ENCODE data around the gene TTLL10. TPM values are rescaled to one million over a fixed set of nuclear protein-coding genes. Genes with fewer than 3 reads are reported as not detected.

Gene TTLL10
- total RNA-seq, 2 experiments from 2014 or later: not detected

- Mint-ChIP-seq H3K27me3 (no peaks in the 10 kb centered on the region), H3K27ac (peak overlapping the region; percentile 54), H3K4me3 (no peak overlapping the region), H3K9me3 (peaks cover 20% of the 10 kb centered on the region), H3K4me1 (peaks cover 1% of the 10 kb centered on the region), H3K36me3 (peaks cover 12% of the 10 kb centered on the region)
- ATAC-seq (ENCODE audit: low read depth) (no peak), DNase-seq (no peak)
- POLR2A ChIA-PET: interaction anchor here (2.9 kb wide), 1 partner anchor 19 kb away, joined by 11 read pairs; no protein-coding TSS in a partner anchor
Observed at GRCh38 chr1:1156140-1157032, 17.3 kb upstream of the TTLL10 start.

GRCh38 chr1:1157033-1157365 lies 16.7 kb upstream of the TTLL10 start:
- ATAC-seq (ENCODE audit: low read depth) (no peak), DNase-seq (no peak)
- no peak overlapping the region for H3K4me3 Mint-ChIP-seq
- peak overlapping the region; percentile 54 for H3K27ac Mint-ChIP-seq
- peaks cover 12% of the 10 kb centered on the region for H3K36me3 Mint-ChIP-seq
- POLR2A ChIA-PET: interaction anchor here (2.8 to 2.9 kb wide), 2 partner anchors 17 to 20 kb away, joined by 11 to 12 read pairs; partner anchors contain the start of gene TTLL10
- H3K9me3 Mint-ChIP-seq: peaks cover 18% of the 10 kb centered on the region
- H3K27me3 Mint-ChIP-seq: no peaks in the 10 kb centered on the region
- peaks cover 1% of the 10 kb centered on the region for H3K4me1 Mint-ChIP-seq

GRCh38 chr1:1157426-1157913 lies 16.2 kb upstream of the TTLL10 start:
- ATAC-seq (ENCODE audit: low read depth) (peak; percentile 80), DNase-seq (peak; percentile 71)
- Mint-ChIP-seq H3K27ac (peak overlapping the region; percentile 48), H3K36me3 (peaks cover 8% of the 10 kb centered on the region), H3K4me1 (peaks cover 1% of the 10 kb centered on the region), H3K4me3 (peak overlapping the region; percentile 70), H3K9me3 (peaks cover 14% of the 10 kb centered on the region), H3K27me3 (no peaks in the 10 kb centered on the region)
- POLR2A ChIA-PET: interaction anchor here (1.2 to 2.9 kb wide), 6 partner anchors 13 to 116 kb away, joined by 3 to 12 read pairs (median 6); partner anchors contain the start of genes B3GALT6, SDF4, TTLL10 and UBE2J2

GRCh38 chr1:1157914-1158710 lies 15.6 kb upstream of the TTLL10 start:
- Mint-ChIP-seq H3K27ac (peak overlapping the region; percentile 56), H3K9me3 (peaks cover 7% of the 10 kb centered on the region), H3K4me3 (peak overlapping the region; percentile 39), H3K36me3 (peaks cover 3% of the 10 kb centered on the region), H3K27me3 (no peaks in the 10 kb centered on the region), H3K4me1 (peaks cover 1% of the 10 kb centered on the region)
- POLR2A ChIA-PET: interaction anchor here (1.2 to 2.9 kb wide), 6 partner anchors 14 to 115 kb away, joined by 3 to 12 read pairs (median 6); partner anchors contain the start of genes B3GALT6, SDF4, TTLL10 and UBE2J2
- peak; percentile 73 for DNase-seq
- ATAC-seq (ENCODE audit: low read depth): peak; percentile 71

GRCh38 chr1:1160281-1160930 lies 13.3 kb upstream of the TTLL10 start:
- ATAC-seq (ENCODE audit: low read depth): no peak

GRCh38 chr1:1161078-1161682 lies 12.5 kb upstream of the TTLL10 start:
- no peak for DNase-seq
- ATAC-seq (ENCODE audit: low read depth): no peak
- no peak overlapping the region for H3K27ac Mint-ChIP-seq
- POLR2A ChIA-PET: no interaction called here
- H3K4me3 Mint-ChIP-seq: no peak overlapping the region
- no peaks in the 10 kb centered on the region for H3K9me3 Mint-ChIP-seq
- H3K27me3 Mint-ChIP-seq: no peaks in the 10 kb centered on the region
- H3K36me3 Mint-ChIP-seq: no peaks in the 10 kb centered on the region
- H3K4me1 Mint-ChIP-seq: peaks cover 1% of the 10 kb centered on the region

More at GRCh38 chr1:1160281-1160930, 13.3 kb upstream of the TTLL10 start:
- Mint-ChIP-seq H3K27ac (no peak overlapping the region), H3K4me1 (peaks cover 1% of the 10 kb centered on the region), H3K27me3 (no peaks in the 10 kb centered on the region), H3K36me3 (no peaks in the 10 kb centered on the region), H3K9me3 (no peaks in the 10 kb centered on the region), H3K4me3 (no peak overlapping the region)
- no peak for DNase-seq
- POLR2A ChIA-PET: no interaction called here

DNA sequence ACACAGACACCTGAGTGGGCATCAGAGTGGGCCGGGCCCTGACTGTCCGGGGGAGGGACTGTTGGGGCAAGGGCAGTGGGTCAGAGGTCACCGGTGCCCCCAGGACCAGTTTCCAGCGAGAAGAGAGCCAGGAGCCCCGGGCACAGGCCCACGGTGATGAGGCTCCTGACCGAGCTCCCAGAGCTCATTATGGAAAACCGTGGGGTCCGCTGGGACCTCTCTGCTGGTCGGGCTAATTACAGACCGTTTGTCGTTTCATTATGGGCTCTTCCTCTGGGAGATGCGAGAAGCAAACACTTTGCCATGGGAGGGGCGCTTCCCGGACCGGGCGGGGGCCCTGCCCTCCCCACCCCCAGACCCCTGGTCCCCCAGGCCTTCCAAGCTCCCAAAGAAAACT lies 12.0 kb upstream of the TTLL10 start:
- ATAC-seq (ENCODE audit: low read depth): no peak
- no peaks in the 10 kb centered on the region for H3K27me3 Mint-ChIP-seq
- H3K27ac Mint-ChIP-seq: no peak overlapping the region
- H3K36me3 Mint-ChIP-seq: no peaks in the 10 kb centered on the region
- POLR2A ChIA-PET: no interaction called here
- no peaks in the 10 kb centered on the region for H3K9me3 Mint-ChIP-seq
- peaks cover 1% of the 10 kb centered on the region for H3K4me1 Mint-ChIP-seq
- no peak overlapping the region for H3K4me3 Mint-ChIP-seq
- no peak for DNase-seq

- H3K4me3 Mint-ChIP-seq: no peak overlapping the region
- no peaks in the 10 kb centered on the region for H3K36me3 Mint-ChIP-seq
- no peaks in the 10 kb centered on the region for H3K27me3 Mint-ChIP-seq
- POLR2A ChIA-PET: interaction anchor here (0.5 kb wide), 1 partner anchor 25 kb away, joined by 3 read pairs; no protein-coding TSS in a partner anchor
- ATAC-seq (ENCODE audit: low read depth) (no peak), DNase-seq (no peak)
- H3K4me1 Mint-ChIP-seq: no peaks in the 10 kb centered on the region
- no peaks in the 10 kb centered on the region for H3K9me3 Mint-ChIP-seq
- H3K27ac Mint-ChIP-seq: no peak overlapping the region
Observed at GRCh38 chr1:1162597-1163537, 10.8 kb upstream of the TTLL10 start.

- POLR2A ChIA-PET: no interaction called here
- Mint-ChIP-seq H3K9me3 (no peaks in the 10 kb centered on the region), H3K36me3 (no peaks in the 10 kb centered on the region), H3K27ac (no peak overlapping the region), H3K27me3 (no peaks in the 10 kb centered on the region), H3K4me3 (no peak overlapping the region), H3K4me1 (no peaks in the 10 kb centered on the region)
- ATAC-seq (ENCODE audit: low read depth): no peak
- DNase-seq: no peak
Observed at GRCh38 chr1:1163538-1164070, 10.1 kb upstream of the TTLL10 start.

DNA sequence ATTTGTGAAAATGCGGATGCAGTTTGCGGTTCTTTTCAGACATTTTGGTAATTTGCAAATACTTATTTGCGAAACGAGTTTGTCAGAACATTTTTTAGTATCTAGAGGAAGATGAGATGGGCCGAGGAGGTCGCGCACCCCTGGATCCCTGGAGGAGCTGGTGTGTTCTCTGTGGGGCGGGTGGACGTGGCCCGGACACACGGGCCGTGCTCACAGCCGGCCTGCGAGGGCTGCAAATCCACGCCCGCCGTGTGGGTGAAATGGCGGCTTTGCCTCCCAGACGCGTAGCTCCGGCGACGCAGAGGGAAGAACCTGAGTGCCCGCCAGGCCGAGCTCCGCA lies 9.3 kb upstream of the TTLL10 start:
- POLR2A ChIA-PET: no interaction called here
- H3K4me3 Mint-ChIP-seq: no peak overlapping the region
- no peaks in the 10 kb centered on the region for H3K9me3 Mint-ChIP-seq
- H3K27ac Mint-ChIP-seq: no peak overlapping the region
- H3K4me1 Mint-ChIP-seq: no peaks in the 10 kb centered on the region
- DNase-seq (no peak), ATAC-seq (ENCODE audit: low read depth) (no peak)
- no peaks in the 10 kb centered on the region for H3K27me3 Mint-ChIP-seq
- H3K36me3 Mint-ChIP-seq: no peaks in the 10 kb centered on the region

DNA sequence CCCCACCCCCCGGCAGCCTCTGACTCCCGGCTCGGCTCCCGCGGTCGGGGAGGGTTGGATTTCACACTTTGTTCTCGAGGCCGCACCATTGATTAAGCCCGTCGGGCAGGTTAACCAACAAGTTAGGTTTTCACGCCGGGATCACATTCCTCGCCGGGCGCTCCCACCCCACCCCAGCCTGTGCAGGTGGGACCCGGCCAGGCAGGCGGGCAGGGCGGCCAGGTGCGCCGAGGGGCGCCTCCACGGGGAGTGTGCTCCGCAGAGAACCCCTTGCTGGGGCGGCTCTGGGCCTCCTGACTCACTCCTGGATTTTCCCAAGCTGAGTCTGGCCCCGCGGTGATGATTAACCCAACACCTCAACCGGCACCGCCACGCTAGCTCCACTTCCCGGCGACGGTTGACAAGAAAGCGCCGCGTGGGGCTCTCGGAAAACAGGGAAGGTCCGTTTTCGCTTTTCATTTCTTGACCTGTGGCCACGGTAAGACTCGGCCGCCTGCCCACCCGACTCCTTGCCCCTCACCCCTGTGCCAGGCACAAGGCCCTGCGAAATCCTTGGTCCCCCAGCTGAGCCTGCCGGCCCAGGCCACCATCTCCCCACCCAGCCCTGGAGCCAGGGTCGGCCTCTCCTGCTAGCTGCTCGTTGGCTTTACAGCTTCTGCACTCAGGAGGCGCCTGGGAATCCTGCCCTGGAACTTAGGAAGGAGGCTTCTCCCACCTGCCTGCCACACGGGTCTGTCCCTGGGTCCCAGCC lies 8.8 kb upstream of the TTLL10 start:
- DNase-seq (no peak), ATAC-seq (ENCODE audit: low read depth) (no peak)
- H3K27me3 Mint-ChIP-seq: no peaks in the 10 kb centered on the region
- H3K4me1 Mint-ChIP-seq: no peaks in the 10 kb centered on the region
- no peaks in the 10 kb centered on the region for H3K36me3 Mint-ChIP-seq
- H3K9me3 Mint-ChIP-seq: no peaks in the 10 kb centered on the region
- H3K4me3 Mint-ChIP-seq: no peak overlapping the region
- POLR2A ChIA-PET: interaction anchor here (1.0 kb wide), 1 partner anchor 12 kb away, joined by 3 read pairs; no protein-coding TSS in a partner anchor
- H3K27ac Mint-ChIP-seq: no peak overlapping the region

All from activated naive CD8-positive, alpha-beta T cell treated with anti-CD3 and anti-CD28 coated beads, Interleukin-2, amount 10 ng/mL, durations not matched to agents 7 days and 5 days (primary cell).